Keratinocyte (primary cell): ENCODE results near the gene NDUFS2. TPM values are rescaled to one million over a fixed set of nuclear protein-coding genes. Genes with fewer than 3 reads are reported as not detected.

Source experiments
- DNase-seq: peaks from one replicate; pipeline ENCODE4 v3.0.0-alpha.2; 2011; ENCODE audit warnings: low read depth, missing footprints, low spot score
- FAIRE-seq: peaks from 2 replicates; lab custom pipeline; 2011; peaks lifted over from hg19 to GRCh38; lab: Jason Lieb, UNC
- H2AFZ ChIP-seq: 2 replicates; pipeline ENCODE4 v1.6.0; 2012; ENCODE audit warnings: low read length, control low read depth, inconsistent platforms; ENCODE audit not compliant: control insufficient read depth
- H3K27ac ChIP-seq: 2 replicates; pipeline ENCODE4 v1.5.1; 2011; ENCODE audit warnings: low read length; ENCODE audit not compliant: control insufficient read depth, insufficient read depth
- H3K27me3 ChIP-seq: 3 replicates; pipeline ENCODE4 v1.6.0; 2011; ENCODE audit warnings: low read length; ENCODE audit not compliant: control insufficient read depth, insufficient read depth; ENCODE audit errors: extremely low read depth
- H3K36me3 ChIP-seq, 2 experiments: 2 replicates in 1 of 2; 3 replicates in 1 of 2; pipeline ENCODE4 v1.5.1; 2011; ENCODE audit warnings: low read length in 2 of 2, mild to moderate bottlenecking in 1 of 2; ENCODE audit not compliant: control insufficient read depth in 2 of 2, insufficient read depth in 2 of 2; ENCODE audit errors: extremely low read depth in 1 of 2
- H3K4me1 ChIP-seq: 3 replicates; pipeline ENCODE4 v1.5.1; 2011; ENCODE audit warnings: low read length; ENCODE audit not compliant: control insufficient read depth, insufficient read depth; ENCODE audit errors: extremely low read depth
- H3K4me2 ChIP-seq: 3 replicates; pipeline ENCODE4 v1.6.0; 2011; ENCODE audit warnings: low read depth, low read length; ENCODE audit not compliant: control insufficient read depth, insufficient read depth; ENCODE audit errors: extremely low read depth
- H3K4me3 ChIP-seq, 3 experiments: fragments of 200-600 bp in 1 of 3; sonication (generic) in 1 of 3; 2 replicates in 2 of 3; 3 replicates in 1 of 3; pipeline ENCODE4 v1.5.1; 2011 to 2016; ENCODE audit warnings: low read length in 3 of 3, mild to moderate bottlenecking in 3 of 3, control low read depth in 2 of 3, inconsistent platforms in 1 of 3, low read depth in 1 of 3, mixed read lengths in 1 of 3, mixed run types in 1 of 3, moderate library complexity in 1 of 3; ENCODE audit not compliant: control insufficient read depth in 2 of 3, insufficient read depth in 2 of 3; ENCODE audit errors: extremely low read depth in 1 of 3
- H3K79me2 ChIP-seq: 2 replicates; pipeline ENCODE4 v1.6.0; 2012; ENCODE audit warnings: low read length; ENCODE audit not compliant: control insufficient read depth, insufficient read depth
- H3K9ac ChIP-seq: 3 replicates; pipeline ENCODE4 v1.6.0; 2011; ENCODE audit warnings: low read length; ENCODE audit not compliant: control insufficient read depth, insufficient read depth; ENCODE audit errors: extremely low read depth
- H3K9me1 ChIP-seq: 3 replicates; pipeline ENCODE4 v1.6.0; 2011; ENCODE audit warnings: low read length; ENCODE audit not compliant: control insufficient read depth, insufficient read depth; ENCODE audit errors: extremely low read depth
- H3K9me3 ChIP-seq: 2 replicates; pipeline ENCODE4 v1.5.1; 2012; ENCODE audit warnings: low read depth, low read length; ENCODE audit not compliant: control insufficient read depth
- H4K20me1 ChIP-seq: 3 replicates; pipeline ENCODE4 v1.6.0; 2011; ENCODE audit warnings: low read length; ENCODE audit not compliant: control insufficient read depth, insufficient read depth; ENCODE audit errors: extremely low read depth
- EZH2 ChIP-seq: IDR thresholded peaks from one replicate; pipeline ENCODE4 v1.6.1; 2012; ENCODE audit warnings: inconsistent platforms, mild to moderate bottlenecking, low read length, moderate library complexity
- dilution Hi-C: fragments of 300-500 bp; cut with MboI; formaldehyde crosslinking; loops from one replicate; pipeline ENCODE4 v1.7.0; 2020; ENCODE audit warnings: low sequenced_read_pairs; ENCODE audit not compliant: extremely low pct_ligation_motif_present
- polyA plus RNA-seq, 5 experiments: library from polyadenylated mRNA; depleted of rRNA in 3 of 5; stranded (reverse) in 3 of 5; stranded (forward) in 1 of 5; unstranded in 1 of 5; fragments of >200 nt; gene quantifications; 1 replicate in 1 of 5; 2 replicates in 3 of 5; 3 replicates in 1 of 5; pipeline versions ENCODE4 v1.2.1 to v1.2.3, GENCODE V29; 2011 to 2012; ENCODE audit warnings: missing spikeins in 2 of 5, low read depth in 1 of 5, low replicate concordance in 1 of 5
- TF ChIP-seq, protein P1 (sequence below), 3 experiments: IDR thresholded peaks in 1 of 3; conservative IDR thresholded peaks in 1 of 3; optimal IDR thresholded peaks in 1 of 3; 2 replicates in 2 of 3; 3 replicates in 1 of 3; pipeline versions ENCODE3 to v1.5.1; 2011; ENCODE audit warnings: low read length in 3 of 3, mild to moderate bottlenecking in 3 of 3, moderate library complexity in 2 of 3, control low read depth in 1 of 3, inconsistent platforms in 1 of 3; ENCODE audit not compliant: insufficient read depth in 2 of 3; ENCODE audit errors: extremely low read depth in 1 of 3

NDUFS2 gene
- polyA plus RNA-seq, 1 donor (not counting 4 experiments of a cell fraction or from before 2014, with no cell fraction given) = 136 TPM

DNA sequence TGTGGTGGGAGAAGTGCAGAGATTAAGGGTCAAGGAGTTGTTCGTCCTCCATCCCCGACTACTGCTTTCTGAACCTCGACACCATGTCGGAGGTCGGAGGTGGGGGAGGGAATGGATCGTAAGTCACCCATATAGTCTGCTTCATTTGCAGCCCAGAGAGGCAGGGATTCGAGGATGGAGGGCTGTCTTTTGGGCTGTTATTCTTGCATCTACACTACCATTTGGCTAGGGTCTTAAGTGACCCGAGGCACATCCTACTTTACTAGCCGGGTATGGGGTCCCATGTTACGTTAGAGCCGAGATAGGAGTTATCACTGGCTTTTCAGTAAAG, 42.3 kb upstream of the NDUFS2 start:
- Histone ChIP-seq H3K27ac (peak overlapping the region; percentile 84), H4K20me1 (no peaks in the 10 kb centered on the region), H3K4me1 (peaks cover 22% of the 10 kb centered on the region), H3K4me3 (peak overlapping the region; percentile 73 to 89 (median 74)), H3K9ac (peak overlapping the region; percentile 91), H3K4me2 (peak overlapping the region; percentile 92), H3K9me3 (no peaks in the 10 kb centered on the region), H3K27me3 (no peaks in the 10 kb centered on the region), H2AFZ (peak overlapping the region; percentile 29), H3K36me3 (peaks cover 9 to 33% of the 10 kb centered on the region in 2 experiments), H3K9me1 (no peaks in the 10 kb centered on the region), H3K79me2 (peaks cover 15% of the 10 kb centered on the region)
- DNase-seq (no peak), FAIRE-seq (no peak)
- TF ChIP-seq EZH2 = no peak
- TF ChIP-seq, protein P1, sequence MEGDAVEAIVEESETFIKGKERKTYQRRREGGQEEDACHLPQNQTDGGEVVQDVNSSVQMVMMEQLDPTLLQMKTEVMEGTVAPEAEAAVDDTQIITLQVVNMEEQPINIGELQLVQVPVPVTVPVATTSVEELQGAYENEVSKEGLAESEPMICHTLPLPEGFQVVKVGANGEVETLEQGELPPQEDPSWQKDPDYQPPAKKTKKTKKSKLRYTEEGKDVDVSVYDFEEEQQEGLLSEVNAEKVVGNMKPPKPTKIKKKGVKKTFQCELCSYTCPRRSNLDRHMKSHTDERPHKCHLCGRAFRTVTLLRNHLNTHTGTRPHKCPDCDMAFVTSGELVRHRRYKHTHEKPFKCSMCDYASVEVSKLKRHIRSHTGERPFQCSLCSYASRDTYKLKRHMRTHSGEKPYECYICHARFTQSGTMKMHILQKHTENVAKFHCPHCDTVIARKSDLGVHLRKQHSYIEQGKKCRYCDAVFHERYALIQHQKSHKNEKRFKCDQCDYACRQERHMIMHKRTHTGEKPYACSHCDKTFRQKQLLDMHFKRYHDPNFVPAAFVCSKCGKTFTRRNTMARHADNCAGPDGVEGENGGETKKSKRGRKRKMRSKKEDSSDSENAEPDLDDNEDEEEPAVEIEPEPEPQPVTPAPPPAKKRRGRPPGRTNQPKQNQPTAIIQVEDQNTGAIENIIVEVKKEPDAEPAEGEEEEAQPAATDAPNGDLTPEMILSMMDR (optimal IDR thresholded peaks at IDR 0.05 in 1 of 3, IDR thresholded peaks at IDR 0.05 in 1 of 3, conservative IDR thresholded peaks at IDR 0.05 in 1 of 3; ENCODE audit: extremely low read depth in 1 of 3, insufficient read depth in 2 of 3, low read length in 3 of 3) = no peak
- dilution Hi-C loops = no loop called here

DNA sequence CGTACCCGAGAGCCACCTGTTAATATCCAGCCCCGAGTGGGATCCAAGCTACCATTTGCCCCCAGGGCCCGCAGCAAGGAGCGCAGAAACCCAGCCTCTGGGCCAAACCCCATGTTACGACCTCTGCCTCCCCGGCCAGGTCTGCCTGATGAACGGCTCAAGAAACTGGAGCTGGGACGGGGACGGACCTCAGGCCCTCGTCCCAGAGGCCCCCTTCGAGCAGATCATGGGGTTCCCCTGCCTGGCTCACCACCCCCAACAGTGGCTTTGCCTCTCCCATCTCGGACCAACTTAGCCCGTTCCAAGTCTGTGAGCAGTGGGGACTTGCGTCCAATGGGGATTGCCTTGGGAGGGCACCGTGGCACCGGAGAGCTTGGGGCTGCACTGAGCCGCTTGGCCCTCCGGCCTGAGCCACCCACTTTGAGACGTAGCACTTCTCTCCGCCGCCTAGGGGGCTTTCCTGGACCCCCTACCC, 41.5 kb upstream of the NDUFS2 start:
- TF ChIP-seq, protein P1 (optimal IDR thresholded peaks at IDR 0.05 in 1 of 3, IDR thresholded peaks at IDR 0.05 in 1 of 3, conservative IDR thresholded peaks at IDR 0.05 in 1 of 3; ENCODE audit: extremely low read depth in 1 of 3, insufficient read depth in 2 of 3, low read length in 3 of 3) = no peak
- no peak for TF ChIP-seq EZH2
- Histone ChIP-seq H3K79me2 (peaks cover 14% of the 10 kb centered on the region), H3K9ac (no peak overlapping the region), H3K36me3 (peaks cover 9 to 33% of the 10 kb centered on the region in 2 experiments), H3K4me2 (no peak overlapping the region), H2AFZ (no peak overlapping the region), H3K27me3 (no peaks in the 10 kb centered on the region), H3K4me1 (peaks cover 26% of the 10 kb centered on the region), H4K20me1 (no peaks in the 10 kb centered on the region), H3K9me1 (no peaks in the 10 kb centered on the region), H3K9me3 (no peaks in the 10 kb centered on the region), H3K27ac (no peak overlapping the region), H3K4me3 (no peak overlapping the region)
- DNase-seq (no peak), FAIRE-seq (no peak)
- dilution Hi-C loops = no loop called here
